Prostate gland (tissue), 2 donors: ENCODE measurements around the gene EIPR1. TPM values are rescaled to one million over a fixed set of nuclear protein-coding genes. Genes with fewer than 3 reads are reported as not detected.

ENCODE experiments used
- DNase-seq: peaks from one replicate; pipeline ENCODE4 v3.0.0-alpha.2; 2019; ENCODE audit warnings: low spot score
- H3K27ac ChIP-seq, 2 donors: fragments of 200-600 bp; sonication (generic); 2 replicates each; pipeline ENCODE4 v1.5.1; 2017 to 2019
- H3K27me3 ChIP-seq: fragments of 200-600 bp; sonication (generic); replicated peaks from 2 replicates; pipeline ENCODE4 v1.5.1; 2019; ENCODE audit not compliant: insufficient read depth
- H3K36me3 ChIP-seq, 2 donors: fragments of 200-600 bp; sonication (generic); 1 replicate in 1 of 2; 2 replicates in 1 of 2; pipeline versions ENCODE4 v1.5.1 to v1.8.1; 2017 to 2019
- H3K4me1 ChIP-seq: fragments of 200-600 bp; sonication (generic); replicated peaks from 2 replicates; pipeline ENCODE4 v1.5.1; 2019
- H3K4me3 ChIP-seq, 2 donors: fragments of 200-600 bp; sonication (generic); 2 replicates each; pipeline ENCODE4 v1.5.1; 2017 to 2019
- H3K9me3 ChIP-seq: fragments of 200-600 bp; sonication (generic); 2 replicates; pipeline ENCODE4 v1.5.1; 2017
- CTCF ChIP-seq, 4 experiments: fragments of 200-600 bp in 2 of 4; fragments of 450-650 bp in 2 of 4; sonication (generic) in 2 of 4; IDR thresholded peaks; 1 replicate in 3 of 4; 2 replicates in 1 of 4; pipeline ENCODE4 v1.5.1; 2016 to 2019; ENCODE audit warnings: antibody characterized with exemption in 4 of 4, mild to moderate bottlenecking in 2 of 4, moderate library complexity in 2 of 4
- POLR2A ChIP-seq: fragments of 450-650 bp; IDR thresholded peaks from one replicate; pipeline ENCODE4 v1.6.1; 2016; ENCODE audit warnings: antibody characterized with exemption, mild to moderate bottlenecking
- POLR2AphosphoS5 ChIP-seq: sonication (generic); formaldehyde crosslinking; IDR thresholded peaks from one replicate; pipeline ENCODE4 v1.6.1; 2017; ENCODE audit warnings: antibody characterized with exemption
- WGBS: methylation state at CpG from one replicate; pipeline ENCODE4 v1.1.5; 2018; 5-methylcytosine and 5-hydroxymethylcytosine counted together
- intact Hi-C: fragments of 100-400 bp; cut with DNase I; formaldehyde crosslinking; loops from one replicate; pipeline ENCODE4 v1.14.2; 2022
- total RNA-seq, 2 donors: library from RNA; depleted of rRNA; stranded (reverse); fragments of >200 nt; gene quantifications; one replicate each; pipeline ENCODE4 v1.1.0, GENCODE V29; 2016

The EIPR1 gene
- total RNA-seq, 2 donors from 2014 or later, result 30.0 to 52.3 TPM

- intact Hi-C loops, result no loop called here
- H3K4me1 ChIP-seq, result no peaks in the 10 kb centered on the region
- no peak for DNase-seq
- 78% methylated on average over 4 of the region's 4 CpGs for WGBS
- no peaks in the 10 kb centered on the region for H3K36me3 ChIP-seq
- no peaks in the 10 kb centered on the region for H3K9me3 ChIP-seq
- no peak overlapping the region for H3K4me3 ChIP-seq
- H3K27ac ChIP-seq, result no peak overlapping the region
- no peak for TF ChIP-seq POLR2AphosphoS5
- no peak for TF ChIP-seq CTCF (IDR thresholded peaks at IDR 0.05)
- no peak for TF ChIP-seq POLR2A
- no peaks in the 10 kb centered on the region for H3K27me3 ChIP-seq
These were observed 81.2 kb downstream of the EIPR1 start for GRCh38 chr2:3296182-3296972.

- Histone ChIP-seq H3K9me3 (no peaks in the 10 kb centered on the region), H3K27ac (no peak overlapping the region), H3K4me1 (no peaks in the 10 kb centered on the region), H3K27me3 (no peaks in the 10 kb centered on the region), H3K36me3 (no peaks in the 10 kb centered on the region), H3K4me3 (no peak overlapping the region)
- intact Hi-C loops, result no loop called here
- no peak for TF ChIP-seq CTCF (IDR thresholded peaks at IDR 0.05)
- TF ChIP-seq POLR2A, result no peak
- no peak for TF ChIP-seq POLR2AphosphoS5
- DNase-seq, result no peak
- 59% methylated on average over 4 of the region's 4 CpGs for WGBS
These were observed 83.1 kb downstream of the EIPR1 start for GRCh38 chr2:3294493-3294892.

GRCh38 chr2:3294069-3294468 lies 83.5 kb downstream of the EIPR1 start:
- no peak for DNase-seq
- TF ChIP-seq POLR2AphosphoS5 (no peak), CTCF (IDR thresholded peaks at IDR 0.05) (no peak), POLR2A (no peak)
- Histone ChIP-seq H3K36me3 (no peaks in the 10 kb centered on the region), H3K27ac (no peak overlapping the region), H3K9me3 (no peaks in the 10 kb centered on the region), H3K4me3 (no peak overlapping the region), H3K4me1 (no peaks in the 10 kb centered on the region), H3K27me3 (no peaks in the 10 kb centered on the region)
- 46% methylated on average over 3 of the region's 3 CpGs for WGBS
- intact Hi-C loops, result no loop called here

DNA sequence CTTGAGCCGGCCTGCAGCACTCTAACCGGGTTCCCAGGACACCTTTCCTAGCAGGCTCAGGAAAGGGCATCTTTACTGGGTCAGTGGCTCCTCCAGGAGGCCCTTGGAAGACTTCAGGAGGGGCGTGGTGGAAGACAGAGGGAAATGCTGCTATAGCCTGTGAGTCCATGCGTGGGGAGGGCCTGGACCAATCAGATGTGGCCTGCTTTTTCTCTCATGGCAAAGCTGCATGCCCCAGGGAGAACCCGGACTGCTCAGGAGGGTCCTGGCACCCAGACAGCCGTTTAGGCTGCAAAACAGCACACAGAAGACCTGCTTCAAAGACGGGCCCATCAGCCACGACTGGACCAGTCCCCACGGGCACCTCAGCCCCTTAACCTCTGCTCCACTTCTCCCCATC lies 84.4 kb downstream of the EIPR1 start:
- TF ChIP-seq CTCF (IDR thresholded peaks at IDR 0.05), result no peak
- no peak for TF ChIP-seq POLR2AphosphoS5
- TF ChIP-seq POLR2A, result no peak
- intact Hi-C loops, result no loop called here
- no peaks in the 10 kb centered on the region for H3K9me3 ChIP-seq
- H3K27ac ChIP-seq, result no peak overlapping the region
- 76% methylated on average over 5 of the region's 9 CpGs for WGBS
- no peak for DNase-seq
- no peak overlapping the region for H3K4me3 ChIP-seq
- H3K36me3 ChIP-seq, result no peaks in the 10 kb centered on the region
- no peaks in the 10 kb centered on the region for H3K27me3 ChIP-seq
- H3K4me1 ChIP-seq, result no peaks in the 10 kb centered on the region

- Histone ChIP-seq H3K27ac (no peak overlapping the region), H3K27me3 (no peaks in the 10 kb centered on the region), H3K4me1 (no peaks in the 10 kb centered on the region), H3K4me3 (no peak overlapping the region), H3K9me3 (no peaks in the 10 kb centered on the region), H3K36me3 (no peaks in the 10 kb centered on the region)
- intact Hi-C loops, result no loop called here
- no peak for DNase-seq
- TF ChIP-seq POLR2A (no peak), POLR2AphosphoS5 (no peak), CTCF (IDR thresholded peaks at IDR 0.05) (no peak)
- WGBS, result 96% methylated on average over 10 of the region's 10 CpGs
These were observed 85.2 kb downstream of the EIPR1 start for GRCh38 chr2:3292416-3292815.
